GM19467 (cell line): ENCODE data around the gene SLC5A8.
"Not testable (repeated sequence)": the region's sequence is repeated elsewhere in the genome, so short reads cannot be mapped to it uniquely, and the experiment has no call there.

Experiments
- ATAC-seq: cut with Tn5 transposase; IDR thresholded peaks from one replicate; pipeline ENCODE4 v1.9.1; 2021; ENCODE audit warnings: mild to moderate bottlenecking, moderate library complexity; ENCODE audit not compliant: unreplicated experiment

Gene SLC5A8

GRCh38 chr12:101173197-101173749, 36.8 kb downstream of the SLC5A8 start:
- ATAC-seq = no peak

DNA sequence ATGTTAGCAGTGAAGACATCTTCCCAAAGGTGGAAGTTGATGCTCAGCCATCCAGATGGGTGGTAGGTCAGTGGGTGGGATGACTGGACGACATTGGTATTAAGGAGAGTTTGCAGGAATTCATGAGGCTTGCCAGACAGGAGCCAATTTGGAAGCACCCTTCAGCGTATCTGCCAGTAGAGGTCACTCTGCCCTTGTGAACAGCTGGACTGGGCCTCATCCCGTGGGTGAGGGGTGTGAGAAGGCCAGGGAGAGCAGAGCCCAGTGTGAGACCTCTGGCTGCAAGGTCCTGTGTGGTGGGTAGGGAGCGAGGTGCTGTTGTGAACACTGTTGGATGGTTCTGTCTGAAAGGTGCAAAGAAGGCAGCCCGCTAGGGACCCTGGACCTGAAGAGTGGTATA, 37.7 kb downstream of the SLC5A8 start:
- no peak for ATAC-seq

- no peak for ATAC-seq
These were observed 42.0 kb downstream of the SLC5A8 start for GRCh38 chr12:101168001-101168400.

DNA sequence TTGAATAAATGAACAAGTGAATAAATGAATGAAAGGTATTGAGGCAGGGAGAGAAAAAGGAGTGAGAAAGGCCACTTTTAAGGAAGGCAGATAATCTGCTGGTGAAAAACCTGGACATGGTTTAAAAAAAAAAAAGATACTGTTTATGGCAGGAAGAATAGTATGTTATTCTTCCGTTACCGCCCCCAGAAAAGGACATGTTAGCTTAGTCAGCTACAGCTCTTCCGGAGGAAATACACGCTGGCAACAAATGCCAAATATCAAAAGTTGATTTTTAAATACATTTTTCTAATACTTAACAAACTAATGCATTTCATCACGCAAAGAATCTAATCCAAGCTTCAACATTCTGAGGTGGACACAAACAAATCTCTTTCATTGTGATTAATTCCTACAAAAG, 43.2 kb downstream of the SLC5A8 start:
- no peak for ATAC-seq

DNA sequence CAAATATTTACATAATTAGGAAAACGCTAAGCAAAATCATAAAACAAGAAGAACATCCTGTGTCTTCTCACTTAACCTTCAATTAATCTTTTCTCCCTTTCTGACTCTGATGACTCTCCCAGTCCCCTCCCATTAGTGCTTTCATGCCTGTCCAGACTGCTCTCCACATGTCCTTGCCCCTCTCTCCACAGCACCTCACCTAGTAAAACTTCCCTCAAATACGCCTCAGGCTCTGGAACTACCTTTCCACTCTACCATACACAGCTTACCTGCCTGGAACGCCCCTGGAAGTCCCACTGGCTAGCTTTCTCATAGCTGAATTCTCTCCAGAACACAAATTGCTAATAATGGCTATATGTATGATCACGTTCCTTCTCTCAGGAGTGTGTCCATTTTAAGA, 44.7 kb downstream of the SLC5A8 start:
- no peak for ATAC-seq

GRCh38 chr12:101145777-101146431, 64.1 kb downstream of the SLC5A8 start:
- ATAC-seq = not testable (repeated sequence)

- no peak for ATAC-seq
These were observed 82.4 kb downstream of the SLC5A8 start for GRCh38 chr12:101127521-101128219.

GRCh38 chr12:101117842-101118241, 92.2 kb downstream of the SLC5A8 start:
- ATAC-seq = no peak

DNA sequence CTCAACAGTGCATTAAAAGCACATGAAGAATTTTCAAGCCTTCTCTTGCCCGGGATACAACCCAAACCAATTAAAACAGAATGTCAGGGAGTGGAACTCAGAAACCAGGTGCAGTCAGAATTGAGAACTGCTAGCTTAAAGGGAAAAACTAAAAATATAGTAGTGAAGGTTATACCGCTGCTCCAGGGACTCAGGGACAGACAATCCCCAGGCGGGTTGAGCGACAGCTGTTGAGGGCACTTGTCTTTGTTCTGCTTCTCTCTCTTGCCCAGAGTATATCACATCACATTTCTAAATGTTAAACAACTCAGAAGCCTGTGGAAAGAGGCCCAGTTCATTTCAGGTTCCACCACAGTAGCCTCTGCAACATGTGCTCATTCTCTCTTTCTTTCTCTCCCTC, 93.1 kb downstream of the SLC5A8 start:
- no peak for ATAC-seq

GRCh38 chr12:101115326-101115725, 94.7 kb downstream of the SLC5A8 start:
- ATAC-seq = no peak

GRCh38 chr12:101111441-101111840, 98.6 kb downstream of the SLC5A8 start:
- no peak for ATAC-seq

DNA sequence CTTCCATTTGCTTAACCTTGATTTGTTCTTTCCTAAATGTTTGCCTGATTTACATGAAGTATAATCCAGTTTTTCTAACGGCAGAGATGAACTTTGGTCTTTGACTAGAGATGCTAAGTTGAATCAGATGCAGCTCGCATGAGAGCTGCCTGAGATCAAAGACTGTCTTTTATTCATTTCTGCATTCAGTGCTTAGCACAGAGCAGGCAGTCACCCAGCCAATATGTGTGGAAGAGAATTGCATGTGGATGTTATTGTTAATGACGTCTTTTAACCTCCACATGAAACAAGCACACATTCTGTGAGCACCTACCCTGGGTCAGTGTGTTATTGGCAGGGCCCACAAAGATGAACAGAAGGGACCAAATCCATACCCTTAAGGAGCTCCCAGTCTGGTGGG, 99.2 kb downstream of the SLC5A8 start:
- no peak for ATAC-seq

GRCh38 chr12:101108130-101108529, 101.9 kb downstream of the SLC5A8 start:
- no peak for ATAC-seq

GRCh38 chr12:101107032-101107763, 102.8 kb downstream of the SLC5A8 start:
- no peak for ATAC-seq
